HFFc6 (cell line): ENCODE measurements around the gene ARHGAP9. TPM values are rescaled to one million over a fixed set of nuclear protein-coding genes. Genes with fewer than 3 reads are reported as not detected.

ENCODE experiments used
- DNase-seq: peaks from one replicate; pipeline ENCODE4 v3.0.0-alpha.2; 2018
- H3K27ac Mint-ChIP-seq: 2 replicates; pipeline ENCODE4 v1.8.0; 2020; ENCODE audit warnings: mild to moderate bottlenecking, mixed read lengths
- H3K27me3 Mint-ChIP-seq: 2 replicates; pipeline ENCODE4 v1.8.0; 2021; ENCODE audit warnings: mild to moderate bottlenecking, moderate library complexity, mixed read lengths; ENCODE audit not compliant: insufficient read depth
- H3K36me3 Mint-ChIP-seq: 2 replicates; pipeline ENCODE4 v1.8.0; 2021; ENCODE audit warnings: low read depth, mixed read lengths
- H3K4me1 Mint-ChIP-seq: 2 replicates; pipeline ENCODE4 v1.8.0; 2020; ENCODE audit warnings: low read depth, mixed read lengths
- H3K4me3 Mint-ChIP-seq: 2 replicates; pipeline ENCODE4 v1.8.0; 2020; ENCODE audit warnings: mild to moderate bottlenecking, moderate library complexity, mixed read lengths
- H3K9me3 Mint-ChIP-seq: 2 replicates; pipeline ENCODE4 v1.8.0; 2020; ENCODE audit warnings: mild to moderate bottlenecking, mixed read lengths
- CTCF ChIP-seq: fragments of 200-600 bp; sonication (generic); IDR thresholded peaks from 2 replicates; pipeline ENCODE4 v1.5.0; 2021; ENCODE audit warnings: antibody characterized with exemption, mild to moderate bottlenecking
- total RNA-seq, 6 experiments: library from RNA; stranded (reverse); fragmentation: NEBNext Ultra II Directional; extraction: Animal tissue kit (Norgen Biotek cat#: 25700); gene quantifications; 2 replicates in 1 of 6; 3 replicates in 5 of 6; pipeline ENCODE4 v1.2.3, GENCODE V29; 2021

The ARHGAP9 gene
- total RNA-seq, 6 experiments from 2014 or later = 0.11 to 0.85 (median 0.21) TPM; not detected in 1

- Mint-ChIP-seq H3K9me3 (no peaks in the 10 kb centered on the region), H3K4me1 (peaks cover 58% of the 10 kb centered on the region), H3K36me3 (peaks cover 34% of the 10 kb centered on the region), H3K27me3 (peaks cover 11% of the 10 kb centered on the region), H3K4me3 (peak within 1 kb of the TSS; percentile 96), H3K27ac (peak within 1 kb of the TSS; percentile 99)
- DNase-seq = peak; percentile 92
- no peak for TF ChIP-seq CTCF
Observed at GRCh38 chr12:57522011-57522886, 42.6 kb upstream of the ARHGAP9 start, which contains the start of gene MBD6. TSS of gene MBD6 (plus strand) at chr12:57522824. CDS start at chr12:57524304, 1,480 bp downstream.

- DNase-seq = no peak
- peaks cover 11% of the 10 kb centered on the region for H3K27me3 Mint-ChIP-seq
- H3K4me1 Mint-ChIP-seq = peaks cover 65% of the 10 kb centered on the region
- no peaks in the 10 kb centered on the region for H3K9me3 Mint-ChIP-seq
- H3K27ac Mint-ChIP-seq = peak overlapping the region; percentile 99
- no peak for TF ChIP-seq CTCF
- H3K4me3 Mint-ChIP-seq = peak overlapping the region; percentile 84
- peaks cover 41% of the 10 kb centered on the region for H3K36me3 Mint-ChIP-seq
Observed at GRCh38 chr12:57521525-57522010, 41.9 kb upstream of the ARHGAP9 start.

GRCh38 chr12:57520053-57520818 lies 40.6 kb upstream of the ARHGAP9 start, which contains the start of gene DDIT3:
TSS of gene DDIT3 (minus strand) at chr12:57520514. CDS start at chr12:57517406, 3,108 bp downstream.
- Mint-ChIP-seq H3K4me1 (peaks cover 70% of the 10 kb centered on the region), H3K27ac (peak within 1 kb of the TSS; percentile 99), H3K4me3 (peak within 1 kb of the TSS; percentile 89), H3K27me3 (peaks cover 6% of the 10 kb centered on the region), H3K36me3 (peaks cover 53% of the 10 kb centered on the region), H3K9me3 (no peaks in the 10 kb centered on the region)
- peak; percentile 96 for DNase-seq
- no peak for TF ChIP-seq CTCF

- Mint-ChIP-seq H3K9me3 (no peaks in the 10 kb centered on the region), H3K27ac (peak overlapping the region; percentile 99), H3K27me3 (peaks cover 9% of the 10 kb centered on the region), H3K4me1 (peaks cover 65% of the 10 kb centered on the region), H3K36me3 (peaks cover 53% of the 10 kb centered on the region), H3K4me3 (peak overlapping the region; percentile 89)
- TF ChIP-seq CTCF = no peak
- DNase-seq = no peak
Observed at GRCh38 chr12:57519796-57520052, 40.1 kb upstream of the ARHGAP9 start.

GRCh38 chr12:57518920-57519795 lies 39.5 kb upstream of the ARHGAP9 start:
- Mint-ChIP-seq H3K27me3 (peaks cover 12% of the 10 kb centered on the region), H3K4me1 (peaks cover 59% of the 10 kb centered on the region), H3K27ac (peak overlapping the region; percentile 99), H3K9me3 (no peaks in the 10 kb centered on the region), H3K4me3 (peak overlapping the region; percentile 89), H3K36me3 (peaks cover 53% of the 10 kb centered on the region)
- DNase-seq = no peak
- no peak for TF ChIP-seq CTCF
